Measurements from ENCODE around the gene CHRNB4. TPM values are rescaled to one million over a fixed set of nuclear protein-coding genes. Genes with fewer than 3 reads are reported as not detected.

CHRNB4 gene
- total RNA-seq, 2 donors from 2014 or later: not detected

GRCh38 chr15:78672285-78673014 is 31.4 kb upstream of the CHRNB4 start:
- H3K4me3 ChIP-seq: no peak overlapping the region
- no peaks in the 10 kb centered on the region for H3K9me3 ChIP-seq
- DNase-seq (ENCODE audit: low spot score): no peak
- H3K27me3 ChIP-seq: no peaks in the 10 kb centered on the region
- H3K27ac ChIP-seq: no peak overlapping the region
- TF ChIP-seq, protein P1, sequence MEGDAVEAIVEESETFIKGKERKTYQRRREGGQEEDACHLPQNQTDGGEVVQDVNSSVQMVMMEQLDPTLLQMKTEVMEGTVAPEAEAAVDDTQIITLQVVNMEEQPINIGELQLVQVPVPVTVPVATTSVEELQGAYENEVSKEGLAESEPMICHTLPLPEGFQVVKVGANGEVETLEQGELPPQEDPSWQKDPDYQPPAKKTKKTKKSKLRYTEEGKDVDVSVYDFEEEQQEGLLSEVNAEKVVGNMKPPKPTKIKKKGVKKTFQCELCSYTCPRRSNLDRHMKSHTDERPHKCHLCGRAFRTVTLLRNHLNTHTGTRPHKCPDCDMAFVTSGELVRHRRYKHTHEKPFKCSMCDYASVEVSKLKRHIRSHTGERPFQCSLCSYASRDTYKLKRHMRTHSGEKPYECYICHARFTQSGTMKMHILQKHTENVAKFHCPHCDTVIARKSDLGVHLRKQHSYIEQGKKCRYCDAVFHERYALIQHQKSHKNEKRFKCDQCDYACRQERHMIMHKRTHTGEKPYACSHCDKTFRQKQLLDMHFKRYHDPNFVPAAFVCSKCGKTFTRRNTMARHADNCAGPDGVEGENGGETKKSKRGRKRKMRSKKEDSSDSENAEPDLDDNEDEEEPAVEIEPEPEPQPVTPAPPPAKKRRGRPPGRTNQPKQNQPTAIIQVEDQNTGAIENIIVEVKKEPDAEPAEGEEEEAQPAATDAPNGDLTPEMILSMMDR (IDR thresholded peaks at IDR 0.05): no peak
- peaks cover 0 to 10% of the 10 kb centered on the region in 2 donors for H3K4me1 ChIP-seq
- H3K36me3 ChIP-seq: no peaks in the 10 kb centered on the region

DNA sequence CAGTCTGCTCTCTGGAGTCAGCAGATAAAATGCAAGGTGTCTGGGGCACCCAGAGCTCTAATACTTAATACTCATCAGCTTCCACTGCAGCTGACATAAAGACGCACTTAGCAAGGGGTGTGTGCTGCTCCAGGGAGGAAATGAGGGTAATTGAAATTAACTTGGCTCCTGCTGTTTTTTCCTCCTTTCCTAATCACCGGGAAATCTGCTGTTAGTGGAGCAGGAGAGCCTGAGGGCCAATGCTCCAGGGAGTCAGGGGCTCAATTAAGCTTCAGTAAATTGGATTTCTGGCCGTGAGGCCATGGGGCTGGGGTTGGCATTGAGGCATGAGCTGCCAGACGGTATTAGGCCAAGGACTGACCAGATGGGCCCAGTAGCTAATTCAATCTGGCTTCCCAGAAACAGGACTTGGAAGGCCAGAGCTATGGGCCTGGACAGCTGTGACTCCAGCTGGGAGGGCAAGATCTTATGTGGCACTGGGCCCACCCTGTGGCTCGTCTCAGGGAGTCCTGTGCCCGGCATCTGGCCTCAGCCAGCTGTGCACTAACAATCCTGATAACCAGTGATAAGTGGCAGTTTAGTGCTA is 30.7 kb upstream of the CHRNB4 start:
- Histone ChIP-seq H3K4me1 (peaks cover 0 to 10% of the 10 kb centered on the region in 2 donors), H3K9me3 (no peaks in the 10 kb centered on the region), H3K27ac (no peak overlapping the region), H3K36me3 (no peaks in the 10 kb centered on the region), H3K4me3 (no peak overlapping the region), H3K27me3 (no peaks in the 10 kb centered on the region)
- TF ChIP-seq, protein P1 (IDR thresholded peaks at IDR 0.05): no peak
- no peak for DNase-seq (ENCODE audit: low spot score)

GRCh38 chr15:78668987-78669386 is 28.0 kb upstream of the CHRNB4 start:
- no peak overlapping the region for H3K4me3 ChIP-seq
- no peaks in the 10 kb centered on the region for H3K9me3 ChIP-seq
- no peaks in the 10 kb centered on the region for H3K27me3 ChIP-seq
- H3K36me3 ChIP-seq: no peaks in the 10 kb centered on the region
- TF ChIP-seq, protein P1 (IDR thresholded peaks at IDR 0.05): no peak
- H3K27ac ChIP-seq: no peak overlapping the region
- peaks cover 0 to 10% of the 10 kb centered on the region in 2 donors for H3K4me1 ChIP-seq
- no peak for DNase-seq (ENCODE audit: low spot score)

- no peaks in the 10 kb centered on the region for H3K9me3 ChIP-seq
- TF ChIP-seq, protein P1 (IDR thresholded peaks at IDR 0.05): no peak
- H3K4me1 ChIP-seq: peaks cover 0 to 10% of the 10 kb centered on the region in 2 donors
- H3K27me3 ChIP-seq: no peaks in the 10 kb centered on the region
- no peak overlapping the region for H3K27ac ChIP-seq
- no peak overlapping the region for H3K4me3 ChIP-seq
- DNase-seq (ENCODE audit: low spot score): no peak
- no peaks in the 10 kb centered on the region for H3K36me3 ChIP-seq
These were observed 26.7 kb upstream of the CHRNB4 start for GRCh38 chr15:78667578-78668236.

DNA sequence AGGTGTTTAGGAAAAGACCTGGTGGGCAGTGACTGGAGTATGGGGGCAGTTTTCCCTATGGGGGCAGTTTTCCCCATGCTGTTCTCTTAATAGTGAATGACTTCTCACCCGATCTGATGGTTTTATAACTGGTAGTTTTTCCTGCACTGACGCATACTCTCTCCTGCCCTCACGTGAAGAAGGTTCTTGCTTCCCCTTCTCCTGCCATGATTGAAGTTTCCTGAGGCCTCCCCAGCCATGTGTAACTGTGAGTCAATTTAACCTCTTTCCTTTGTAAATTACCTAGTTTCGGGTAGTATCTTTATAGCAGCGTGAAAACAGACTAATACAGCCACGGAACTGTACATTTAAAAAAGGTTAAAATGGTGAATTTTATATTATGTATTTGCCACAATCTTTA is 25.0 kb upstream of the CHRNB4 start:
- no peaks in the 10 kb centered on the region for H3K4me1 ChIP-seq
- H3K9me3 ChIP-seq: no peaks in the 10 kb centered on the region
- DNase-seq (ENCODE audit: low spot score): no peak
- TF ChIP-seq, protein P1 (IDR thresholded peaks at IDR 0.05): no peak
- no peak overlapping the region for H3K27ac ChIP-seq
- H3K4me3 ChIP-seq: no peak overlapping the region
- no peaks in the 10 kb centered on the region for H3K36me3 ChIP-seq
- no peaks in the 10 kb centered on the region for H3K27me3 ChIP-seq
